Heart left ventricle (tissue), 13 donors: ENCODE measurements around the gene USP7.

Experiments used
- POLR2A ChIP-seq, 2 donors: fragments of 450-650 bp; IDR thresholded peaks; one replicate each; pipeline ENCODE4 v1.6.1; 2017; ENCODE audit warnings: antibody characterized with exemption in 2 of 2, mild to moderate bottlenecking in 2 of 2, moderate library complexity in 2 of 2
- TF ChIP-seq, protein P1 (sequence below), 12 donors: fragments of 200-600 bp; sonication (generic) in 4 of 12; IDR thresholded peaks; one replicate each; pipeline versions ENCODE4 v1.5.0 to v1.8.0; 2018 to 2022; ENCODE audit warnings: antibody characterized with exemption in 12 of 12, mild to moderate bottlenecking in 5 of 12
- donor health status: ischemic (EF 13 %, LVEDD 7.1; RV severe dilation, severe dysfunction).
- donor health status: DM: no; HTN: yes; CAD: no.
- donor health status: DM: no; HTN: no; CAD: no.
- donor health status: ischemic (EF 25% LVEDD 6.9; RV normal size, moderate dysfunction).
- donor health status: ischemic (EF 25% LVEDD 5.7; RV mildly dilated, moderate dysfunction).
- donor health status: ischemic (EF 35%, LVEDD 5.7; RV mildly dilated, moderate dysfunction).
- donor health status: nonischemic (EF 11% LVEDD 7.7; RV severe dilation, severe dysfunction).
- donor health status: DM: yes; HTN: yes; CAD: no.
- donor health status: PGD.
- donor health status: ischemic (EF 29% LVEDD 5.4; RV normal size, mild dysfunction).
- donor health status: nonischemic (EF 23%, LVEDD 6.1; RV moderate dilation, normal function).

GRCh38 chr16:8961811-8962390 is 1.8 kb downstream of the USP7 start:
- TF ChIP-seq, protein P1, sequence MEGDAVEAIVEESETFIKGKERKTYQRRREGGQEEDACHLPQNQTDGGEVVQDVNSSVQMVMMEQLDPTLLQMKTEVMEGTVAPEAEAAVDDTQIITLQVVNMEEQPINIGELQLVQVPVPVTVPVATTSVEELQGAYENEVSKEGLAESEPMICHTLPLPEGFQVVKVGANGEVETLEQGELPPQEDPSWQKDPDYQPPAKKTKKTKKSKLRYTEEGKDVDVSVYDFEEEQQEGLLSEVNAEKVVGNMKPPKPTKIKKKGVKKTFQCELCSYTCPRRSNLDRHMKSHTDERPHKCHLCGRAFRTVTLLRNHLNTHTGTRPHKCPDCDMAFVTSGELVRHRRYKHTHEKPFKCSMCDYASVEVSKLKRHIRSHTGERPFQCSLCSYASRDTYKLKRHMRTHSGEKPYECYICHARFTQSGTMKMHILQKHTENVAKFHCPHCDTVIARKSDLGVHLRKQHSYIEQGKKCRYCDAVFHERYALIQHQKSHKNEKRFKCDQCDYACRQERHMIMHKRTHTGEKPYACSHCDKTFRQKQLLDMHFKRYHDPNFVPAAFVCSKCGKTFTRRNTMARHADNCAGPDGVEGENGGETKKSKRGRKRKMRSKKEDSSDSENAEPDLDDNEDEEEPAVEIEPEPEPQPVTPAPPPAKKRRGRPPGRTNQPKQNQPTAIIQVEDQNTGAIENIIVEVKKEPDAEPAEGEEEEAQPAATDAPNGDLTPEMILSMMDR (IDR thresholded peaks at IDR 0.05): no peak
- no peak for TF ChIP-seq POLR2A (IDR thresholded peaks at IDR 0.05)
